GM23338 (cell line): ENCODE data around the gene STPG1. TPM values are rescaled to one million over a fixed set of nuclear protein-coding genes. Genes with fewer than 3 reads are reported as not detected.

ENCODE experiments used
- ATAC-seq: fragments of 200-7000 bp; cut with Tn5 transposase; 3 replicates; pipeline ENCODE4 v1.9.1; 2020
- DNase-seq: peaks from one replicate; pipeline ENCODE4 v3.0.0-alpha.2; 2015; ENCODE audit warnings: low spot score
- H2AFZ ChIP-seq: fragments of 200-600 bp; sonication (generic); 2 replicates; pipeline ENCODE4 v1.8.0; 2016; ENCODE audit warnings: antibody characterized with exemption, mild to moderate bottlenecking, moderate library complexity
- H3F3A ChIP-seq: fragments of 200-600 bp; sonication (generic); replicated peaks from 2 replicates; pipeline ENCODE4 v1.8.0; 2017; ENCODE audit warnings: antibody characterized with exemption, mixed run types, low read depth
- H3K27ac ChIP-seq: fragments of 200-600 bp; sonication (generic); 2 replicates; pipeline ENCODE4 v1.6.1; 2016; ENCODE audit warnings: low read depth
- H3K27me3 ChIP-seq: fragments of 200-600 bp; sonication (generic); 2 replicates; pipeline ENCODE4 v1.8.0; 2016; ENCODE audit warnings: mild to moderate bottlenecking, mixed run types, moderate library complexity; ENCODE audit not compliant: insufficient read depth
- H3K36me3 ChIP-seq: fragments of 200-600 bp; sonication (generic); 2 replicates; pipeline ENCODE4 v1.8.0; 2016; ENCODE audit warnings: mild to moderate bottlenecking; ENCODE audit not compliant: insufficient read depth
- H3K4me1 ChIP-seq: fragments of 200-600 bp; sonication (generic); 2 replicates; pipeline ENCODE4 v1.8.0; 2016; ENCODE audit warnings: mild to moderate bottlenecking, moderate library complexity; ENCODE audit not compliant: insufficient read depth
- H3K4me2 ChIP-seq: fragments of 200-600 bp; sonication (generic); 2 replicates; pipeline ENCODE4 v1.7.1; 2017; ENCODE audit warnings: mixed run types
- H3K4me3 ChIP-seq: fragments of 200-600 bp; sonication (generic); 2 replicates; pipeline ENCODE4 v1.6.1; 2016; ENCODE audit warnings: mixed run types
- H3K79me2 ChIP-seq: fragments of 200-600 bp; sonication (generic); replicated peaks from 2 replicates; pipeline ENCODE4 v1.8.0; 2017; ENCODE audit warnings: mild to moderate bottlenecking; ENCODE audit not compliant: insufficient read depth
- H3K9me2 ChIP-seq: fragments of 200-600 bp; sonication (generic); 2 replicates; pipeline ENCODE4 v1.8.0; 2017; ENCODE audit not compliant: insufficient read depth
- H4K20me1 ChIP-seq: fragments of 200-600 bp; sonication (generic); replicated peaks from 2 replicates; pipeline ENCODE4 v1.8.0; 2017; ENCODE audit warnings: mild to moderate bottlenecking; ENCODE audit not compliant: insufficient read depth
- H3K27ac Mint-ChIP-seq: 2 replicates; pipeline ENCODE4 v1.8.0; 2020; ENCODE audit warnings: inconsistent platforms, mild to moderate bottlenecking, moderate library complexity, mixed read lengths
- H3K27me3 Mint-ChIP-seq: 3 replicates; pipeline ENCODE4 v1.8.0; 2022; ENCODE audit warnings: low read depth, mild to moderate bottlenecking, moderate library complexity, mixed read lengths, inconsistent platforms; ENCODE audit not compliant: insufficient read depth, poor library complexity
- H3K36me3 Mint-ChIP-seq: 3 replicates; pipeline ENCODE4 v1.8.0; 2021; ENCODE audit warnings: low read depth, mild to moderate bottlenecking, inconsistent platforms, moderate library complexity, mixed read lengths
- H3K4me1 Mint-ChIP-seq: 3 replicates; pipeline ENCODE4 v1.8.0; 2020; ENCODE audit warnings: mild to moderate bottlenecking, inconsistent platforms, mixed read lengths
- H3K4me3 Mint-ChIP-seq: 3 replicates; pipeline ENCODE4 v1.8.0; 2021; ENCODE audit warnings: moderate library complexity, mild to moderate bottlenecking, inconsistent platforms, mixed read lengths
- H3K9me3 Mint-ChIP-seq: 3 replicates; pipeline ENCODE4 v1.8.0; 2020; ENCODE audit warnings: moderate library complexity, mild to moderate bottlenecking, inconsistent platforms, mixed read lengths
- CREB1 ChIP-seq: fragments of 250-450 bp; sonication (Bioruptor Pico); IDR thresholded peaks from 2 replicates; pipeline ENCODE4 v1.5.0; 2020; ENCODE audit warnings: low read depth, mild to moderate bottlenecking, moderate library complexity
- CTCF ChIP-seq, 2 experiments: fragments of 200-600 bp in 1 of 2; sonication (generic) in 1 of 2; conservative IDR thresholded peaks; 2 replicates each; pipeline versions ENCODE4 v1.5.1 to v1.6.1; 2016 to 2017; ENCODE audit warnings: antibody characterized with exemption in 2 of 2, low read depth in 2 of 2, mild to moderate bottlenecking in 2 of 2, moderate library complexity in 1 of 2
- ETS1 ChIP-seq: IDR thresholded peaks from 2 replicates; pipeline ENCODE4 v1.6.1; 2016; ENCODE audit warnings: antibody characterized with exemption
- EZH2 ChIP-seq: fragments of 200-600 bp; sonication (generic); IDR thresholded peaks from one replicate; pipeline ENCODE4 v1.8.0; 2017; ENCODE audit warnings: antibody characterized with exemption, mild to moderate bottlenecking, low read depth; ENCODE audit not compliant: unreplicated experiment
- EZH2phosphoT487 ChIP-seq: fragments of 200-600 bp; sonication (generic); IDR thresholded peaks from one replicate; pipeline ENCODE4 v1.8.1; 2018; ENCODE audit warnings: antibody characterized with exemption; ENCODE audit not compliant: unreplicated experiment
- JUNB ChIP-seq: IDR thresholded peaks from one replicate; pipeline ENCODE4 v1.6.1; 2016; ENCODE audit warnings: antibody characterized with exemption; ENCODE audit not compliant: unreplicated experiment
- NANOG ChIP-seq: IDR thresholded peaks from 2 replicates; pipeline ENCODE4 v1.6.1; 2016; ENCODE audit warnings: antibody characterized with exemption, borderline replicate concordance
- POLR2AphosphoS5 ChIP-seq: IDR thresholded peaks from 2 replicates; pipeline ENCODE4 v1.6.1; 2016; ENCODE audit warnings: antibody characterized with exemption, low read depth
- REST ChIP-seq: IDR thresholded peaks from one replicate; pipeline ENCODE4 v1.6.1; 2018; ENCODE audit warnings: antibody characterized with exemption; ENCODE audit not compliant: unreplicated experiment
- STAT1 ChIP-seq: IDR thresholded peaks from one replicate; pipeline ENCODE4 v1.6.1; 2016; ENCODE audit warnings: antibody characterized with exemption; ENCODE audit not compliant: unreplicated experiment
- ZNF114 ChIP-seq: fragments of 250-450 bp; sonication (Bioruptor Pico); IDR thresholded peaks from 2 replicates; pipeline ENCODE4 v1.5.0; 2020; ENCODE audit warnings: mild to moderate bottlenecking, moderate library complexity
- ZNF331 ChIP-seq: fragments of 250-450 bp; sonication (Bioruptor Pico); IDR thresholded peaks from 2 replicates; pipeline ENCODE4 v1.5.0; 2020; ENCODE audit warnings: low read depth, mild to moderate bottlenecking, moderate library complexity
- ZNF462 ChIP-seq: fragments of 250-450 bp; sonication (Bioruptor Pico); IDR thresholded peaks from 2 replicates; pipeline ENCODE4 v1.5.0; 2020; ENCODE audit warnings: mild to moderate bottlenecking, moderate library complexity
- polyA plus RNA-seq: library from polyadenylated mRNA; unstranded; fragments of >200 nt; fragmentation: Nextera tagmentation; extraction: Ambion mirVana; gene quantifications from 2 replicates; pipeline ENCODE4 v1.2.1, GENCODE V29; 2016
- total RNA-seq: library from RNA; depleted of rRNA; stranded (reverse); fragments of >200 nt; shearing (Covaris generic); gene quantifications from 2 replicates; pipeline ENCODE4 v1.2.3, GENCODE V29; 2014

STPG1 gene
- total and polyA plus RNA-seq, 2 experiments from 2014 or later: 8.2 to 11.4 TPM

- Histone ChIP-seq H2AFZ (no peak overlapping the region), H3K9me2 (no peaks in the 10 kb centered on the region), H3K4me3 (no peak overlapping the region), H3K79me2 (no peaks in the 10 kb centered on the region), H3K36me3 (no peaks in the 10 kb centered on the region), H3K27me3 (no peaks in the 10 kb centered on the region), H3K4me2 (no peak overlapping the region), H4K20me1 (no peaks in the 10 kb centered on the region), H3K27ac (no peak overlapping the region), H3F3A (no peaks in the 10 kb centered on the region), H3K4me1 (no peaks in the 10 kb centered on the region)
- TF ChIP-seq ZNF462 (CRISPR knock-in tag) (no peak), ETS1 (no peak), REST (no peak), CTCF (conservative IDR thresholded peaks at IDR 0.05; ENCODE audit: low read depth in 2 of 2) (no peak), EZH2 (no peak), ZNF331 (CRISPR knock-in tag) (no peak), JUNB (no peak), CREB1 (CRISPR knock-in tag) (no peak), STAT1 (no peak), EZH2phosphoT487 (no peak), NANOG (no peak), POLR2AphosphoS5 (no peak), ZNF114 (CRISPR knock-in tag) (no peak)
- Mint-ChIP-seq H3K4me1 (peaks cover 4% of the 10 kb centered on the region; the same call in 2 of the 3 replicates), H3K27ac (no peak overlapping the region), H3K9me3 (no peaks in the 10 kb centered on the region), H3K27me3 (peaks cover 12% of the 10 kb centered on the region), H3K4me3 (no peak overlapping the region), H3K36me3 (no peaks in the 10 kb centered on the region)
- DNase-seq (no peak), ATAC-seq (no peak)
Observed at GRCh38 chr1:24351247-24351646, 62.3 kb downstream of the STPG1 start.
